Central memory CD8-positive, alpha-beta T cell (primary cell): Measurements from ENCODE around the gene ENTREP3.
A peak's percentile ranks its signal among the peaks of the same experiment; 100 is the strongest.
"Not testable (repeated sequence)": the region's sequence is repeated elsewhere in the genome, so short reads cannot be mapped to it uniquely, and the experiment has no call there.

Experiments
- ATAC-seq: fragments of 150-1000 bp; cut with Tn5 transposase; replicated peaks from 2 replicates; pipeline ENCODE4 v1.10.0; 2022; ENCODE audit warnings: mild to moderate bottlenecking, moderate FRiP score, moderate number of reproducible peaks; ENCODE audit not compliant: poor library complexity, severe bottlenecking; ENCODE audit errors: extremely low read depth
- DNase-seq, 2 donors: peaks; one replicate each; pipeline ENCODE4 v3.0.0; 2021; ENCODE audit warnings: low spot score in 2 of 2
- H3K27ac Mint-ChIP-seq: one replicate; pipeline ENCODE4 v1.8.0; 2022; ENCODE audit warnings: low read depth, mild to moderate bottlenecking, moderate library complexity, mixed read lengths
- H3K27me3 Mint-ChIP-seq: one replicate; pipeline ENCODE4 v1.8.0; 2022; ENCODE audit warnings: mixed read lengths
- H3K36me3 Mint-ChIP-seq: one replicate; pipeline ENCODE4 v1.8.0; 2022; ENCODE audit warnings: mild to moderate bottlenecking, moderate library complexity, mixed read lengths; ENCODE audit not compliant: insufficient read depth
- H3K4me1 Mint-ChIP-seq: one replicate; pipeline ENCODE4 v1.8.0; 2022; ENCODE audit warnings: mixed read lengths
- H3K4me3 Mint-ChIP-seq: one replicate; pipeline ENCODE4 v1.8.0; 2022; ENCODE audit warnings: mild to moderate bottlenecking, moderate library complexity, mixed read lengths
- H3K9me3 Mint-ChIP-seq: one replicate; pipeline ENCODE4 v1.8.0; 2022; ENCODE audit warnings: mixed read lengths

The ENTREP3 gene

DNA sequence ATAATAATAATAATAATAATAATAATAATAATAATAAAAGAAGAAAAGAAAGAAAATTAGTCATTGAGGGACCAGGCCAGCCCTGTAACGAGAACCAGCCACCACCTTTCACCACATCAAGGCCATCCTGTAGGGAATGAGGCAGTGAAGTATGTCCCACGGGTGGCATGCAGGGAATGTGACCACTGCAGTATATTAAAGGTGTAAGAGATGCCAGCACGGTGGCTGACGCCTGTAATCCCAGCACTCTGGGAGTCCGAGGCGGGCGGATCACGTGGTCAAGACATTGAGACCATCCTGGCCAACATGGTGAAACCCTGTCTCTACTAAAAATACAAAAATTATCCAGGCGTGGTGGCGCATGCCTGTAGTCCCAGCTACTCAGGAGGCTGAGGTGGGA, 35.7 kb upstream of the ENTREP3 start:
- H3K27ac Mint-ChIP-seq, ATAC-seq, H3K36me3 Mint-ChIP-seq, H3K4me1 Mint-ChIP-seq, H3K9me3 Mint-ChIP-seq, DNase-seq, H3K4me3 Mint-ChIP-seq: not testable (repeated sequence)
- H3K27me3 Mint-ChIP-seq: peaks cover 18% of the 10 kb centered on the region

DNA sequence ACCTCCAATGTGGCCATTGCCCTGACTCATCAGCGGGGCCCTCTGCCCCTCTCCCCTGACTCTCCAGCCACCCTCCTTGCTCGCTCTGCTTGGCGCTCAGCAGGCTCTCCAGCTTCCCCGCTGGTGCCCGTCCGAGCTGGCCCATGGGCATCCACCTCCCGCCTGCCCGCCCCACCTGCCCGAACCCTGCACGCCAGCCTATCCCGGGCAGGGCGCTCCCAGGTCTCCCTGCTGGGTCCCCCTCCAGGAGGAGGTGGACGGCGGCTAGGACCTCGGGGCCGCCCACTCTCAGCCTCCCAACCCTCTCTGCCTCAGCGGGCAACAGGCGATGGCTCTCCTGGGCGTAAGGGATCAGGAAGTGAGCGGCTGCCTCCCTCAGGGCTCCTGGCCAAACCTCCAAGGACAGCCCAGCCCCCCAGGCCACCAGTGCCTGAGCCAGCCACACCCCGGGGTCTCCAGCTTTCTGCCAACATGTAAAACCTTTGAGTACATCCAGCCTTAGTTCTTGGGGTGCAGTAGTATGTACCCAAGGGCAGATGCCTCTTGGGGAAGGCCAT, 32.8 kb upstream of the ENTREP3 start:
- no peak for ATAC-seq
- Mint-ChIP-seq H3K4me3 (no peak overlapping the region), H3K27ac (no peak overlapping the region), H3K4me1 (no peaks in the 10 kb centered on the region), H3K27me3 (no peaks in the 10 kb centered on the region), H3K9me3 (no peaks in the 10 kb centered on the region), H3K36me3 (peaks cover 1% of the 10 kb centered on the region)
- DNase-seq: no peak

DNA sequence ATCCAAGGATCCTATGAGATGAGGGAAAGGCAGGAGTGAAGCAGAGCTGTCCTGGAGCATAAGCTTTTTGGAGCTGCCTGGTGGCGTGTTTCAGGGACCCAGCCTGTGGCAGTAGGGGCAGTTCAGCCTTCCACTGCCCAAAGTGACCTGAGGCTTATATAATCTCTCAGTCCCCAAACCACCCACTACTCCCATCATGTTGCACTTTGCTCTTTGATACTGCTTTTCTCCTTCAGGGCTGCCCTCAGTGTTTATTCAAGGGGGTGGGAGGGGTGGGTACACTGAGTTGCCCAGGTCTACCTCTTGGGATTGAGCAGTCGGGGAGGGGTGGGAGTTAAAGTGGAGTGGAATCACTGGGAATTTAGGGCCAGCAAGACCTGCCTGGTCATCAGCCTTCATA, 31.3 kb upstream of the ENTREP3 start:
- no peaks in the 10 kb centered on the region for H3K9me3 Mint-ChIP-seq
- no peaks in the 10 kb centered on the region for H3K27me3 Mint-ChIP-seq
- no peak for ATAC-seq
- H3K27ac Mint-ChIP-seq: no peak overlapping the region
- no peaks in the 10 kb centered on the region for H3K4me1 Mint-ChIP-seq
- DNase-seq: no peak
- H3K36me3 Mint-ChIP-seq: peaks cover 1% of the 10 kb centered on the region
- H3K4me3 Mint-ChIP-seq: no peak overlapping the region

DNA sequence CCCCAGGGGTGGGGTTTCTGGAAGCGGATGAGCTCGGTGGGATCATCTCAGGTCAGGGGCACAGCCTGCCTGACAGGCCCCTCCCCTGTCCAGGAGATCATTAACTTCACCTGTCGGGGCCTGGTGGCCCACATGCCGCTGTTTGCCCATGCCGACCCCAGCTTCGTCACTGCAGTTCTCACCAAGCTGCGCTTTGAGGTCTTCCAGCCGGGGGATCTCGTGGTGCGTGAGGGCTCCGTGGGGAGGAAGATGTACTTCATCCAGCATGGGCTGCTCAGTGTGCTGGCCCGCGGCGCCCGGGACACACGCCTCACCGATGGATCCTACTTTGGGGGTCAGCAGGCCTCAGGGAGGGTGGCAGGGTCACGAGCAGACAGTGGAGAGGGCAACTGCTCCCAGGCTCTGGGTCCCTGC, 30.4 kb upstream of the ENTREP3 start:
- H3K27ac Mint-ChIP-seq: no peak overlapping the region
- DNase-seq (no peak), ATAC-seq (no peak)
- H3K4me1 Mint-ChIP-seq: no peaks in the 10 kb centered on the region
- H3K4me3 Mint-ChIP-seq: no peak overlapping the region
- H3K9me3 Mint-ChIP-seq: no peaks in the 10 kb centered on the region
- H3K36me3 Mint-ChIP-seq: peaks cover 1% of the 10 kb centered on the region
- H3K27me3 Mint-ChIP-seq: no peaks in the 10 kb centered on the region

DNA sequence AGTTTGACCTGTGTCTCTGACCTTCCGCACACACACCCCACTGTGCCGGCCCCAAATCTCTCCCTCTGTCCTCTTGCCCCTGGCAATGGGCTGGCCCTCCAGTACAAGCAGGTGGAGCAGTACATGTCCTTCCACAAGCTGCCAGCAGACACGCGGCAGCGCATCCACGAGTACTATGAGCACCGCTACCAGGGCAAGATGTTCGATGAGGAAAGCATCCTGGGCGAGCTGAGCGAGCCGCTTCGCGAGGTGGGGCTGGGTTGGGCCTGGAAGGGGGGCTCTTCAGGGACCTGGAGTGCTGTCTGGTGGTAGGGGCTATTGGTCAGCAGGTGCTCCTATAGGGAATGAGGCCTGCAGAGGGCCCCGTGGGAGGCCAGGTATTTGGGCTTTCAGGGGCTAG, 29.8 kb upstream of the ENTREP3 start:
- ATAC-seq (no peak), DNase-seq (no peak)
- H3K36me3 Mint-ChIP-seq: peaks cover 1% of the 10 kb centered on the region
- H3K9me3 Mint-ChIP-seq: no peaks in the 10 kb centered on the region
- no peak overlapping the region for H3K4me3 Mint-ChIP-seq
- H3K27me3 Mint-ChIP-seq: no peaks in the 10 kb centered on the region
- no peaks in the 10 kb centered on the region for H3K4me1 Mint-ChIP-seq
- no peak overlapping the region for H3K27ac Mint-ChIP-seq

DNA sequence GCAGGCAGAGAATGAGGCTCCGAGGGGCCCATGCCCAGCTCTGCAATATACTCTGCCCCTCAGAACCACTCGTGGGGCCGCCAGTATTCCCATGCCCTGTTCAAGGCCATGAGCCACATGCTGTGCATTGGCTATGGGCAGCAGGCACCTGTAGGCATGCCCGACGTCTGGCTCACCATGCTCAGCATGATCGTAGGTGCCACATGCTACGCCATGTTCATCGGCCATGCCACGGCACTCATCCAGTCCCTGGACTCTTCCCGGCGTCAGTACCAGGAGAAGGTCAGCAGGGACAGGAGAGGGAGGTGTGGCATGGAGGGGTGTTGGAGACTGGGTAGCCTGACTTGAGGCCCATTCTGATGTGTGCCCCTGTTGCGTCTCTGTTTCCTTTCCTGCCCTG, 29.2 kb upstream of the ENTREP3 start:
- Mint-ChIP-seq H3K9me3 (no peaks in the 10 kb centered on the region), H3K36me3 (peaks cover 1% of the 10 kb centered on the region), H3K27ac (no peak overlapping the region), H3K4me3 (no peak overlapping the region), H3K27me3 (no peaks in the 10 kb centered on the region), H3K4me1 (peaks cover under 1% of the 10 kb centered on the region)
- ATAC-seq (no peak), DNase-seq (no peak)

DNA sequence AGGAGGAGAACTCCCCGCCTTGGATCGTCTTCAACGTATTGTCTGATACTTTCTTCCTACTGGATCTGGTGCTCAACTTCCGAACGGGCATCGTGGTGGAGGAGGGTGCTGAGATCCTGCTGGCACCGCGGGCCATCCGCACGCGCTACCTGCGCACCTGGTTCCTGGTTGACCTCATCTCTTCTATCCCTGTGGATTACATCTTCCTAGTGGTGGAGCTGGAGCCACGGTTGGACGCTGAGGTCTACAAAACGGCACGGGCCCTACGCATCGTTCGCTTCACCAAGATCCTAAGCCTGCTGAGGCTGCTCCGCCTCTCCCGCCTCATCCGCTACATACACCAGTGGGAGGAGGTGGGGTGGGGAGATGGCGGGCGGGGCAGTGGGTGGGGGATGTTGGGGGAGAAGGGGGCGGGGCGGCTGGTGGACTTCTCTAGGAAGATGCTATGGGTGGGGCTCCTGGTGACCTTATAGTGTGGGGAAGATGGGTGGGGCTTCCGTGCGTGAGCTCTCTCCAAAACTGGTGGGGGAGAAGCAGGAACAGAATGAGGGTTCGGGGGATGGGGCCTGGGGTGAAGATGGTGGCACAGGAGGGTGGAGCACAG, 27.3 kb upstream of the ENTREP3 start:
- Mint-ChIP-seq H3K4me1 (peaks cover 9% of the 10 kb centered on the region), H3K27me3 (no peaks in the 10 kb centered on the region), H3K36me3 (peaks cover 1% of the 10 kb centered on the region), H3K9me3 (no peaks in the 10 kb centered on the region), H3K4me3 (no peak overlapping the region), H3K27ac (no peak overlapping the region)
- ATAC-seq (no peak), DNase-seq (no peak)

DNA sequence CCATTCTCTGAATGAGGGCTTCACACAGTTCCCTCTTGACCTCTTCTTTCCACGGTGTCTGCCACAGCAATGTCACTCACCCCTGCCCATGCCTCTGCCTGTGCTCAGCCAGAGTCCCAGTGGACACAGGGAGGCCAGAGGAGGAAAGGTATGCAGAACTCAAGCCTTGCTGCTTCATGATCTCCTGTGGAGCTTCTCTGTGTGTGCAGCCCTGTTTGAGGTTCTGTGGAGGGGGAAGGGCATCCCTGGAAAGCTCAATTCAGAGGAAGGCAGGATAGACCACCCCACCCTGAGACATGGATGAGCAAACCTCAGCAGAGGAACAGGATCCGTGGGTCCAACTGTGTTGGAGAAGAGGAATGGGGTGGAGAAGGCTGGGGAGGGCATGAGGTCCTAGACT, 24.0 kb upstream of the ENTREP3 start:
- no peak for DNase-seq
- no peak overlapping the region for H3K4me3 Mint-ChIP-seq
- H3K27ac Mint-ChIP-seq: no peak overlapping the region
- no peaks in the 10 kb centered on the region for H3K9me3 Mint-ChIP-seq
- peaks cover 9% of the 10 kb centered on the region for H3K36me3 Mint-ChIP-seq
- no peak for ATAC-seq
- peaks cover 23% of the 10 kb centered on the region for H3K4me1 Mint-ChIP-seq
- no peaks in the 10 kb centered on the region for H3K27me3 Mint-ChIP-seq

DNA sequence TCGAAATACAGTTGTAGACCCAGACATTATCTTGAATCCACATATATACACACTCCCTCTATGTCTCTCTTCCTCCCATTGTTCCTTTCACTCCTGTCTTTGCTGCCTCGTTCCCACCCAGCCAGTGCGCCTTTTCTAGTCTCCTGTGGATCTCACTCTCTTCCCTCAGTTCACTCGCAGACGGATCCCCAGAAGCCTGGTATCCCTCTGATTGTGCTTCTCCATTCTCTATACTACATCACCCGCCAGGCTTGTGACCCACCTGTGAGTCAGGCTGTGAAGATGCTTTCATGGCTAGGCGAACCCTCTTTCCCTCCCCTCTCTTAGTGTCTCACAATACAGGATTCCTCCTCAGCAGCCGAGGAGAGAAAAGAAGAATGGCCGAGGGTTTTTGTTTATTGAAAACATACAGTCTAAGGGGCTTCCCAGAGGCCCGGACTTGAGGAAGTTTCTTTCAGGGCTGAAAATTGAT, 23.4 kb upstream of the ENTREP3 start:
- ATAC-seq (no peak), DNase-seq (no peak)
- Mint-ChIP-seq H3K27me3 (no peaks in the 10 kb centered on the region), H3K36me3 (peaks cover 10% of the 10 kb centered on the region), H3K4me3 (peak overlapping the region; percentile 73), H3K4me1 (peaks cover 25% of the 10 kb centered on the region), H3K9me3 (no peaks in the 10 kb centered on the region), H3K27ac (peak overlapping the region; percentile 38)

DNA sequence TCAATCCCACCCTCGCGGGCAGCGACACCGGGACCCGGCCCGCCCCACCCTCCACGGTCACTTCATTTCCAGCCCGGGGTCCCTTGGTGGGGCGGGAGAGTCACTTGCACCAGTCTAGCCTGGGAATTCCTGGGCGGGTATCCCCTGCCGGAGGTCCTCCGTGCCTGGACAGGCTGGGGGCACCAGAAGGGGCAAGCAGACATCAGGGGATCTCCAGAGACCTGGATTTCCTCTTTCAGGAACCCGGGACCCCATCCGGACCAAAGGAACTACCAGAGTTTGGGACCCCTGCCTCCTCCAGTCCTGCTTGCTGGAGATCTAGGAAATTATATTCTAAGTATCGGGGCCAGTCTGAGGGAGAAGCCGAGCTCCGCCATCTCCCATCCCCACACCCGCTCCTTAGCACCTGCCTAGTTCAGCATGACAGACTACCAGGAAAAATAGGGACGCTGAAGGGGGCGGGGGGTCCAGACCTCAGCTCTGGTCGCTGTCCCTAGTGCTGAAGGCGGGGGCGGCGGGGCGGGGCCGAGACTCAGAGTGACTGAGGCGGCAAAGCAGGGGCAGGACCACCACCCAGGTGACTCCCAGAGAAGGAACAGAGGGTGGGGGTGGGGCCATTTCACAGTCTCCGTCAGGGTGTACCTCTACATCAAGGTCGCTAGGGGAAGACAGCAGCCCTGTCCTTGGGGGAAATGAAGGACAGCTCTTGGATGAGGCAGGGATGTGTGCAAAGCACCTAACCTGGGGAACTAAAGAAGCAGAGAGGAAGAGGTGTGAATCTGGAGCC, 22.8 kb upstream of the ENTREP3 start:
- Mint-ChIP-seq H3K27me3 (no peaks in the 10 kb centered on the region), H3K36me3 (peaks cover 15% of the 10 kb centered on the region), H3K27ac (peak overlapping the region; percentile 38), H3K4me1 (peaks cover 29% of the 10 kb centered on the region), H3K9me3 (no peaks in the 10 kb centered on the region), H3K4me3 (peak overlapping the region; percentile 73)
- DNase-seq (peak; percentile 51 to 56), ATAC-seq (peak; percentile 52)

DNA sequence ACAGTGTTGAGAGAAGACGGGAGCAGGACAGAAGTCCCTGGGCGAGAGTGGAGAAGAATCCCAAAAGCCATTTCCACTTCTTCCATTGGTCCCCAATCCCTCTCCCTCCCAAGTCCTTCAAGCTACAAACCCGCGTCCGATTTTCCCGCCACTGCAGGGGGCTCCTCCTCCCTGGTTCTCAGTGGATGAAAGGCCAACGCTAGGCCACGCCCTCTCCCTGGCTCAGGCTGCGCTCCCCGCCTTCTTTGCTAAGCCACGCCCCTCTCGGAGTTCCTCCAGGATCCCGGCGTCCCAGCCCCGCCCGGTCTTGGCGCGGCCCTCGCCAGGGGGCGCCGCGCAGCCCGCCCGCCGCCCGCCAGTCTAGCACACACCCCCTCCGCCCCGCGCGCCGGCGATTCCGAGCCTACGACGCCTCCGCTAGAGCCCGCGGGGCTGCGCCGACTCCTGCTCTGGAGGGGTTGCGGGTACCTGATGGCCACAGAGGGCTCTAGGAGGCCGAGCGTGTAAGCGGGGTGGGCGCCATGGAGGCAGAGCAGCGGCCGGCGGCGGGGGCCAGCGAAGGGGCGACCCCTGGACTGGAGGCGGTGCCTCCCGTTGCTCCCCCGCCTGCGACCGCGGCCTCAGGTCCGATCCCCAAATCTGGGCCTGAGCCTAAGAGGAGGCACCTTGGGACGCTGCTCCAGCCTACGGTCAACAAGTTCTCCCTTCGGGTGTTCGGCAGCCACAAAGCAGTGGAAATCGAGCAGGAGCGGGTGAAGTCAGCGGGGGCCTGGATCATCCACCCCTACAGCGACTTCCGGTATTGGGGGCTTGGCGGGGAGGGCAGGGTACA, 22.0 kb upstream of the ENTREP3 start, which contains the start of gene HCN3:
HCN3 (plus strand) TSS at position 394 of the 832 bp plus-strand sequence; CDS start at position 522, 128 bp downstream.
- peak within 1 kb of the TSS; percentile 73 for H3K4me3 Mint-ChIP-seq
- H3K9me3 Mint-ChIP-seq: no peaks in the 10 kb centered on the region
- peaks cover 16% of the 10 kb centered on the region for H3K36me3 Mint-ChIP-seq
- peaks cover 36% of the 10 kb centered on the region for H3K4me1 Mint-ChIP-seq
- DNase-seq: peak; percentile 66 to 70
- ATAC-seq: peak; percentile 33
- no peaks in the 10 kb centered on the region for H3K27me3 Mint-ChIP-seq
- H3K27ac Mint-ChIP-seq: no peak within 1 kb of the TSS
